ENCODE results near the gene SPATA12.

Gene SPATA12

GRCh38 chr3:57116501-57116900 lies 56.0 kb downstream of the SPATA12 start:
- no peak for DNase-seq (ENCODE audit: low read depth)

GRCh38 chr3:57118254-57118653 lies 57.8 kb downstream of the SPATA12 start:
- no peak for DNase-seq (ENCODE audit: low read depth)

GRCh38 chr3:57120040-57120439 lies 59.6 kb downstream of the SPATA12 start:
- DNase-seq (ENCODE audit: low read depth), result peak; percentile 90

GRCh38 chr3:57120451-57121174 lies 60.1 kb downstream of the SPATA12 start:
- DNase-seq (ENCODE audit: low read depth), result peak; percentile 17
